ENCODE measurements around the gene CNKSR1. TPM values are rescaled to one million over a fixed set of nuclear protein-coding genes. Genes with fewer than 3 reads are reported as not detected.

The CNKSR1 gene
- polyA plus RNA-seq, 3 donors: 1.4 TPM; not detected in 2

- no peaks in the 10 kb centered on the region for H3K27me3 ChIP-seq (ENCODE audit: control insufficient read depth in 2 of 2, insufficient read depth in 2 of 2, low read length in 2 of 2)
- H3K9me3 ChIP-seq (replicated peaks in 1 of 2; ENCODE audit: control insufficient read depth in 1 of 2, insufficient read depth in 1 of 2, low read length in 2 of 2): no peaks in the 10 kb centered on the region
- H3K27ac Mint-ChIP-seq: no peak overlapping the region
- H4K20me1 ChIP-seq (ENCODE audit: insufficient read depth, low read length): no peaks in the 10 kb centered on the region
- H3K4me3 ChIP-seq (replicated peaks in 1 of 3; ENCODE audit: low read depth in 2 of 3, low read length in 3 of 3): no peak overlapping the region
- H3K36me3 ChIP-seq (replicated peaks in 1 of 2; ENCODE audit: control insufficient read depth in 1 of 2, insufficient read depth in 2 of 2, low read length in 2 of 2): no peaks in the 10 kb centered on the region
- no peaks in the 10 kb centered on the region for H3K36me3 Mint-ChIP-seq
- no peaks in the 10 kb centered on the region for H3K4me1 Mint-ChIP-seq
- no peaks in the 10 kb centered on the region for H3K4me1 ChIP-seq (ENCODE audit: control insufficient read depth in 1 of 2, insufficient read depth in 2 of 2, low read length in 2 of 2)
- no peak overlapping the region for H3K27ac ChIP-seq (ENCODE audit: low read depth in 1 of 2, low read length in 2 of 2)
- no CpG with 5 or more reads among the region's 5 CpGs for WGBS (ENCODE audit: insufficient coverage)
- no peak for DNase-seq
- H3K4me3 Mint-ChIP-seq: no peak overlapping the region
- TF ChIP-seq CTCF (IDR thresholded peaks at IDR 0.05): no peak
- no peak overlapping the region for H2AFZ ChIP-seq (ENCODE audit: insufficient read depth, low read depth, low read length, poor library complexity, severe bottlenecking)
- peaks cover 3 to 6% (median 6%) of the 10 kb centered on the region in 3 donors for H3K27me3 Mint-ChIP-seq (ENCODE audit: low read depth in 3 of 3)
- no peaks in the 10 kb centered on the region for H3K9me3 Mint-ChIP-seq
- no peaks in the 10 kb centered on the region for H3K79me2 ChIP-seq (ENCODE audit: insufficient read depth, low read length)
- intact Hi-C loops (cut with micrococcal nuclease): no loop called here
- no peak overlapping the region for H3K4me2 ChIP-seq (replicated peaks; ENCODE audit: extremely low read depth, low read length, poor library complexity, severe bottlenecking)
- no peak overlapping the region for H3K9ac ChIP-seq (ENCODE audit: insufficient read depth, low read length, poor library complexity, severe bottlenecking)
Observed at GRCh38 chr1:26212726-26213125, 35.4 kb downstream of the CNKSR1 start.

GRCh38 chr1:26213335-26213905 is 36.1 kb downstream of the CNKSR1 start:
- Mint-ChIP-seq H3K36me3 (no peaks in the 10 kb centered on the region), H3K9me3 (no peaks in the 10 kb centered on the region), H3K27ac (no peak overlapping the region), H3K4me3 (no peak overlapping the region), H3K4me1 (no peaks in the 10 kb centered on the region), H3K27me3 (ENCODE audit: low read depth in 3 of 3) (peaks cover 3 to 6% (median 6%) of the 10 kb centered on the region in 3 donors)
- H3K36me3 ChIP-seq (replicated peaks in 1 of 2; ENCODE audit: control insufficient read depth in 1 of 2, insufficient read depth in 2 of 2, low read length in 2 of 2): no peaks in the 10 kb centered on the region
- H3K79me2 ChIP-seq (ENCODE audit: insufficient read depth, low read length): no peaks in the 10 kb centered on the region
- no peak for TF ChIP-seq CTCF (IDR thresholded peaks at IDR 0.05)
- H3K27me3 ChIP-seq (ENCODE audit: control insufficient read depth in 2 of 2, insufficient read depth in 2 of 2, low read length in 2 of 2): no peaks in the 10 kb centered on the region
- no peak overlapping the region for H3K4me2 ChIP-seq (replicated peaks; ENCODE audit: extremely low read depth, low read length, poor library complexity, severe bottlenecking)
- H3K27ac ChIP-seq (ENCODE audit: low read depth in 1 of 2, low read length in 2 of 2): no peak overlapping the region
- no peak overlapping the region for H3K4me3 ChIP-seq (replicated peaks in 1 of 3; ENCODE audit: low read depth in 2 of 3, low read length in 3 of 3)
- H3K9me3 ChIP-seq (replicated peaks in 1 of 2; ENCODE audit: control insufficient read depth in 1 of 2, insufficient read depth in 1 of 2, low read length in 2 of 2): no peaks in the 10 kb centered on the region
- no peaks in the 10 kb centered on the region for H3K4me1 ChIP-seq (ENCODE audit: control insufficient read depth in 1 of 2, insufficient read depth in 2 of 2, low read length in 2 of 2)
- WGBS (ENCODE audit: insufficient coverage): 90% methylated on average over 2 of the region's 6 CpGs
- no peaks in the 10 kb centered on the region for H4K20me1 ChIP-seq (ENCODE audit: insufficient read depth, low read length)
- no peak overlapping the region for H3K9ac ChIP-seq (ENCODE audit: insufficient read depth, low read length, poor library complexity, severe bottlenecking)
- intact Hi-C loops (cut with micrococcal nuclease): no loop called here
- DNase-seq: no peak
- no peak overlapping the region for H2AFZ ChIP-seq (ENCODE audit: insufficient read depth, low read depth, low read length, poor library complexity, severe bottlenecking)

All from CD14-positive monocyte (primary cell).